A549 treated with RU486 at 1 μM for 4 hours (cell line): ENCODE measurements around the gene SOWAHD. TPM values are rescaled to one million over a fixed set of nuclear protein-coding genes. Genes with fewer than 3 reads are reported as not detected.

Source experiments
- total RNA-seq: library from RNA; stranded (reverse); fragments of 200-300 nt; extraction: Qiagen RNA extraction; gene quantifications from 5 replicates; pipeline ENCODE4 v1.2.3, GENCODE V29; 2022; ENCODE audit warnings: low read depth

The SOWAHD gene, protein sequence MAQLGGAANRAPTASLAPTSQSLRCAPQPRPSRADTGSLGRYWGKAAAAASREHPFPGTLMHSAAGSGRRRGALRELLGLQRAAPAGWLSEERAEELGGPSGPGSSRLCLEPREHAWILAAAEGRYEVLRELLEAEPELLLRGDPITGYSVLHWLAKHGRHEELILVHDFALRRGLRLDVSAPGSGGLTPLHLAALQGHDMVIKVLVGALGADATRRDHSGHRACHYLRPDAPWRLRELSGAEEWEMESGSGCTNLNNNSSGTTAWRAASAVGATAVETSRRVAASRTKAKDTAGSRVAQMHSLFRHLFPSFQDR
- total RNA-seq = 0.09 to 0.20 TPM (median 0.17 TPM) in 4 of 5 replicates, not detected in the other

DNA sequence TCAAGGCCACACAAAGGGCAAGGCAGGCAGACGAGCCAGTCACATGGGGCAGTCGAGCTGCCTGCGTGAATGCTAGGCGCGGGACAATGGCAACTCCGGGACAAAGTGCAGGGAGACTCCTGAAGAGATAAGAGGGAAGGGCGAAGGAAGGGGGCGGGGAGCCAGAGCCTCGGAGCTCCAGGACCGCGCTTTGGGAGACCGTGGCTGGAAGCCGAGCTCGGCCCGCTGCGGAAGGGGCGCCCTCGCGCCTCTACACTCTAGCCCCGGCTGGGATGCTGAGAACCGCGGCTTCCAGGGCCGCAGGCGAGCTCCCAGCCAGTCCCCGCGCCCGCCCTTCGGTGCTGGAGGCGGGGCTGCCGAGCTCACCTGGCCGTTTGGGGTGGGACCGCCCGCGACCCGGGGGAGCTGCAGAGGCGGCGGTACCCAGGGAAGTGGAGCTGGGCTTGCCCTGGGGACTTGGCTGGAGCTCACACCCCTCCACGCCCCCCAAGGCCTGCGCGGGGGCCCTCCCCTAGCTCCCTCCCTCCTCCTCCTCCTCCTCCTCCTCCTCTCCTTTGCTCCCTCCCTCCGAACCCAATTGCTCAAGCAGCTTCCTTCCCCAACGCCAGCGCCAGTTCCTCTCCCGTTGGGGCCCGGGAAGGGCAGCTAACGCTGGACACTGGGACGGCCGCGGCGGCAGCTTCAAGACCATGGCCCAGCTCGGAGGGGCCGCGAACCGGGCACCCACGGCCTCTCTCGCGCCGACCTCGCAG is at the start of gene SOWAHD:
TSS of gene SOWAHD (plus strand) at position 610 of the 752 bp plus-strand sequence. CDS start at position 690, 80 bp downstream.

DNA sequence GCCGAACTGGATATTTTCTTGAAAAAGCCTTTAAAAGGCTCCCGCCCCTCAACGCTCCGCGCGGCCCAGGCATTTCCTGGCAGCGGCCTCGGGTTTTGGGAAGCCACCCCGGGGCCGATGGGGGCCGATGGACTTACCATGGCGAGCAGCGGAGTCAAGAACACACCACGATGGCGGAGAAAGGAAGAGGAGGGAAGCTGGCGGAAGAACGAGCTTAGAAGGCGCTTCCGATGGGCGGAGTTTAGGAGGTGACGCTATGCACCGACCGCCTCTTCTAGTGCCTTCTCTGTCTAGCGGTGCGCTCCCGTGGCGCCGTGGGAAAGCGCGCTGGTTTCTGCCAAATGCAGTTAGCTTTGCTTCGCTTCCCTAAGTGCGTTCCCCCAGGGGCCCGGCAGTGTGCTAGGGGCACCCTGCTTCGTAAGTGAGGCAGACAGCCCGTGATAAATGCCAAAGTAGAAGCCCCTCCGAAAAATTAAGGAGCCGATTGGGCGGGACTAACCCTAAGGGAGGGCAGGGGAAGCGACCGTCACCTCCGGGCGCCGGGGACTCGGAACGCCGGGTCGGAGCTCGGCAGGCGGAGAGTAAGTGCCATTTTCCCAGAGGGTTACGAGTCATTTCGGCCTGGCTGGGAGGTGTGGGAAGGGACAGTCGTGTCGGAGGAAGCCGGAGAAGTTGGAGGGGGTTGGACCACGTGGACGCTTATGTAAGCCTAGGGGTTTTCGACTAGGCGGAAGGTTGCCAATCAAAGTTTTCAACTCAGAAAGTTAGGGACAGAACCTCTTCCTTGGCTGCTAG is 33.2 kb downstream of the SOWAHD start, which contains the start of gene RPL39:
TSS of gene RPL39 (minus strand) at position 194 of the 795 bp plus-strand sequence. CDS start at position 140, 54 bp downstream.

Other genes starting within 250 kb of the SOWAHD start
- 30.1 to 40.3 TPM (median 32.2 TPM) in 5 replicates for gene STEEP1, start 193.2 kb upstream of the SOWAHD start, total RNA-seq
- 136 to 142 TPM (median 138 TPM) in 5 replicates for gene UBE2A, start 184.0 kb upstream of the SOWAHD start, total RNA-seq
- 14.4 to 19.9 TPM (median 18.5 TPM) in 5 replicates for gene NKRF, start 152.2 kb upstream of the SOWAHD start, total RNA-seq
- gene SEPTIN6, start 65.4 kb upstream of the SOWAHD start, total RNA-seq = 9.3 to 11.8 TPM (median 10.5 TPM) in 5 replicates
- 3,393 to 5,238 TPM (median 3,694 TPM) in 5 replicates for gene RPL39, start 33.0 kb downstream of the SOWAHD start, total RNA-seq
- 16.8 to 28.9 TPM (median 21.5 TPM) in 5 replicates for gene UPF3B, start 94.4 kb downstream of the SOWAHD start, total RNA-seq
- gene RNF113A, start 113.1 kb downstream of the SOWAHD start, total RNA-seq = 29.7 to 36.4 TPM (median 31.6 TPM) in 5 replicates
- 230 to 343 TPM (median 260 TPM) in 5 replicates for gene NDUFA1, start 113.2 kb downstream of the SOWAHD start, total RNA-seq
- not detected in 5 replicates for gene AKAP14, start 137.3 kb downstream of the SOWAHD start, total RNA-seq
- gene NKAP, start 185.2 kb downstream of the SOWAHD start, total RNA-seq = 6.9 to 8.7 TPM (median 7.2 TPM) in 5 replicates